IMR-90 (cell line): ENCODE data around the gene SLC25A12. TPM values are rescaled to one million over a fixed set of nuclear protein-coding genes. Genes with fewer than 3 reads are reported as not detected.

Experiments
- ATAC-seq: fragments of 200-7000 bp; cut with Tn5 transposase; 2 replicates; pipeline ENCODE4 v1.9.1; 2020; ENCODE audit warnings: low read depth, mild to moderate bottlenecking, moderate library complexity
- BruUV-seq: library from RNA; stranded (reverse); fragments of 400-500 nt; replicated peaks from 2 replicates; lab custom pipeline; 2021; lab: Mats Ljungman, UMichigan
- CTCF ChIA-PET: fragments of 300-600 bp; formaldehyde crosslinking; extraction: SDS; loops from one replicate; lab custom pipeline; 2021; ENCODE audit warnings: antibody characterized with exemption; lab: Yijun Ruan, JAX
- POLR2A ChIA-PET: fragments of 300-600 bp; sonication (Branson Sonifier 250); formaldehyde crosslinking; loops from one replicate; lab custom pipeline; 2022; ENCODE audit warnings: antibody characterized with exemption; ENCODE audit not compliant: unreplicated experiment; lab: Charles Lee
- DNase-seq: peaks from one replicate; pipeline ENCODE4 v3.0.0; 2013
- H2AFZ ChIP-seq: replicated peaks from 2 replicates; pipeline ENCODE3; 2013; ENCODE audit warnings: low read length, mild to moderate bottlenecking; ENCODE audit not compliant: poor library complexity
- H2AK5ac ChIP-seq: 2 replicates; pipeline ENCODE4 v1.6.1; 2013; ENCODE audit warnings: low read depth, low read length, inconsistent platforms
- H2AK9ac ChIP-seq: replicated peaks from 2 replicates; pipeline ENCODE3; 2013; ENCODE audit warnings: mild to moderate bottlenecking, low read depth, low read length, moderate library complexity; ENCODE audit not compliant: poor library complexity
- H2BK120ac ChIP-seq: 2 replicates; pipeline ENCODE4 v1.6.1; 2013; ENCODE audit warnings: low read depth, low read length, inconsistent platforms
- H2BK15ac ChIP-seq: 3 replicates; pipeline ENCODE4 v1.6.1; 2013; ENCODE audit warnings: low read depth, low read length, inconsistent platforms
- H2BK20ac ChIP-seq: 2 replicates; pipeline ENCODE4 v1.6.1; 2013; ENCODE audit warnings: low read depth, mild to moderate bottlenecking, inconsistent platforms, low read length, moderate library complexity
- H2BK5ac ChIP-seq: 2 replicates; pipeline ENCODE4 v1.6.1; 2013; ENCODE audit warnings: mild to moderate bottlenecking, low read depth, low read length, inconsistent platforms; ENCODE audit not compliant: poor library complexity, severe bottlenecking
- H3K14ac ChIP-seq: replicated peaks from 2 replicates; pipeline ENCODE4 v1.6.1; 2013; ENCODE audit warnings: low read depth, low read length, inconsistent platforms
- H3K18ac ChIP-seq: 2 replicates; pipeline ENCODE4 v1.6.1; 2013; ENCODE audit warnings: low read depth, low read length, control low read depth
- H3K23ac ChIP-seq: 2 replicates; pipeline ENCODE4 v1.6.1; 2013; ENCODE audit warnings: low read depth, low read length, inconsistent platforms
- H3K27ac ChIP-seq: 2 replicates; pipeline ENCODE4 v1.5.1; 2013; ENCODE audit warnings: mild to moderate bottlenecking, control low read depth, low read length; ENCODE audit not compliant: insufficient read depth
- H3K27me3 ChIP-seq: 2 replicates; pipeline ENCODE4 v1.6.1; 2013; ENCODE audit warnings: low read length; ENCODE audit not compliant: control insufficient read depth, insufficient read depth
- H3K36me3 ChIP-seq: 2 replicates; pipeline ENCODE4 v1.6.1; 2013; ENCODE audit warnings: low read length, mixed read lengths; ENCODE audit not compliant: control insufficient read depth, insufficient read depth
- H3K4ac ChIP-seq: 2 replicates; pipeline ENCODE4 v1.6.1; 2013; ENCODE audit warnings: low read depth, low read length, inconsistent platforms
- H3K4me1 ChIP-seq: 2 replicates; pipeline ENCODE4 v1.6.1; 2013; ENCODE audit warnings: low read length, mixed read lengths; ENCODE audit not compliant: control insufficient read depth, insufficient read depth
- H3K4me2 ChIP-seq: 2 replicates; pipeline ENCODE4 v1.6.1; 2013; ENCODE audit warnings: low read depth, mild to moderate bottlenecking, control low read depth, low read length, moderate library complexity
- H3K4me3 ChIP-seq: 2 replicates; pipeline ENCODE4 v1.5.1; 2013; ENCODE audit warnings: low read depth, mild to moderate bottlenecking, control low read depth, low read length, moderate library complexity; ENCODE audit not compliant: insufficient read depth
- H3K56ac ChIP-seq: 2 replicates; pipeline ENCODE4 v1.6.1; 2013; ENCODE audit warnings: low read length, inconsistent platforms; ENCODE audit not compliant: insufficient read depth; ENCODE audit errors: extremely low read depth
- H3K79me1 ChIP-seq, 2 experiments: 2 replicates each; pipeline ENCODE4 v1.6.1; 2013; ENCODE audit warnings: low read length in 2 of 2, inconsistent platforms in 1 of 2, low read depth in 1 of 2
- H3K9ac ChIP-seq: 2 replicates; pipeline ENCODE4 v1.6.1; 2013; ENCODE audit warnings: low read depth, low read length, control low read depth
- H3K9me1 ChIP-seq: 2 replicates; pipeline ENCODE4 v1.6.1; 2013; ENCODE audit warnings: low read length, inconsistent platforms; ENCODE audit not compliant: insufficient read depth
- H3K9me3 ChIP-seq: 2 replicates; pipeline ENCODE4 v1.6.1; 2013; ENCODE audit warnings: low read length; ENCODE audit not compliant: control insufficient read depth, insufficient read depth
- H4K20me1 ChIP-seq: 2 replicates; pipeline ENCODE4 v1.6.1; 2013; ENCODE audit warnings: low read length, inconsistent platforms; ENCODE audit not compliant: insufficient read depth
- H4K5ac ChIP-seq: 2 replicates; pipeline ENCODE4 v1.6.1; 2013; ENCODE audit warnings: mild to moderate bottlenecking, low read depth, low read length, control low read depth
- H4K8ac ChIP-seq, 2 experiments: 2 replicates each; pipeline ENCODE4 v1.6.1; 2013; ENCODE audit warnings: low read depth in 2 of 2, low read length in 2 of 2, control low read depth in 1 of 2, inconsistent platforms in 1 of 2
- H4K91ac ChIP-seq: 2 replicates; pipeline ENCODE4 v1.6.1; 2013; ENCODE audit warnings: low read depth, low read length, inconsistent platforms; ENCODE audit not compliant: insufficient read depth
- BHLHE40 ChIP-seq: fragments of 150-350 bp; IDR thresholded peaks from 2 replicates; pipeline ENCODE4 v1.6.1; 2016; ENCODE audit warnings: mild to moderate bottlenecking, low read depth, low read length
- CHD1 ChIP-seq: IDR thresholded peaks from 2 replicates; pipeline ENCODE4 v1.6.1; 2012; ENCODE audit warnings: low read depth, low read length, improper control_type of control experiment
- CTCF ChIP-seq: conservative IDR thresholded peaks from 2 replicates; pipeline ENCODE4 v1.5.1; 2012; ENCODE audit warnings: mild to moderate bottlenecking, low read depth, low read length, improper control_type of control experiment
- FOS ChIP-seq: fragments of 150-350 bp; IDR thresholded peaks from 2 replicates; pipeline ENCODE4 v1.6.1; 2016; ENCODE audit warnings: low read depth, low read length
- MAZ ChIP-seq: IDR thresholded peaks from 2 replicates; pipeline ENCODE4 v1.6.1; 2012; ENCODE audit warnings: low read depth, mild to moderate bottlenecking, low read length, improper control_type of control experiment, moderate library complexity, borderline replicate concordance
- NFE2L2 ChIP-seq: fragments of 150-350 bp; IDR thresholded peaks from 2 replicates; pipeline ENCODE4 v1.6.1; 2016; ENCODE audit warnings: low read depth, mild to moderate bottlenecking, low read length
- POLR2A ChIP-seq: IDR thresholded peaks from 2 replicates; pipeline ENCODE4 v1.6.1; 2012; ENCODE audit warnings: mild to moderate bottlenecking, low read depth, low read length
- RAD21 ChIP-seq: IDR thresholded peaks from 2 replicates; pipeline ENCODE4 v1.6.1; 2012; ENCODE audit warnings: low read length, improper control_type of control experiment
- RCOR1 ChIP-seq: IDR thresholded peaks from 2 replicates; pipeline ENCODE4 v1.6.1; 2012; ENCODE audit warnings: mild to moderate bottlenecking, low read length, improper control_type of control experiment; ENCODE audit not compliant: insufficient replicate concordance
- RFX5 ChIP-seq: IDR thresholded peaks from 2 replicates; pipeline ENCODE4 v1.8.0; 2012; ENCODE audit warnings: low read depth, mild to moderate bottlenecking, low read length, moderate library complexity
- SMC3 ChIP-seq: fragments of 150-350 bp; IDR thresholded peaks from 2 replicates; pipeline ENCODE4 v1.6.1; 2016; ENCODE audit warnings: low read depth, mild to moderate bottlenecking, antibody characterized with exemption, low read length, moderate library complexity
- USF2 ChIP-seq: fragments of 150-350 bp; IDR thresholded peaks from 2 replicates; pipeline ENCODE4 v1.6.1; 2017; ENCODE audit warnings: mild to moderate bottlenecking, antibody characterized with exemption, low read length, low read depth
- dilution Hi-C: fragments of 300-500 bp; cut with HindIII; formaldehyde crosslinking; loops from one replicate; pipeline ENCODE4 v1.14.3; 2018; ENCODE audit warnings: low sequenced_read_pairs; ENCODE audit not compliant: unreplicated experiment
- in situ Hi-C: fragments of 300-500 bp; cut with MboI; formaldehyde crosslinking; loops from 3 replicates; pipeline ENCODE4 v1.14.3; 2019; ENCODE audit warnings: low sequenced_read_pairs, inconsistent platforms, mixed read lengths
- intact Hi-C: fragments of 100-400 bp; cut with micrococcal nuclease; formaldehyde crosslinking; loops from 2 replicates; pipeline ENCODE4 v1.10.0; 2022
- polyA plus RNA-seq, 3 experiments: library from polyadenylated mRNA; depleted of rRNA; stranded (reverse); fragments of >200 nt; gene quantifications; 2 replicates each; pipeline ENCODE4 v1.2.3, GENCODE V29; 2012; ENCODE audit warnings: low replicate concordance in 1 of 3
- total RNA-seq: library from RNA; depleted of rRNA; stranded (reverse); fragments of >200 nt; gene quantifications from 2 replicates; pipeline ENCODE4 v1.2.3, GENCODE V29; 2012
- TF ChIP-seq, protein P1 (sequence below): fragments of 150-350 bp; IDR thresholded peaks from 2 replicates; pipeline ENCODE4 v1.6.1; 2016; ENCODE audit warnings: low read depth, mild to moderate bottlenecking, low read length, moderate library complexity, borderline replicate concordance

Gene SLC25A12
- total and polyA plus RNA-seq, 2 of the 4 experiments (the other 2 are of a cell fraction): 16.3 to 17.6 TPM

- Histone ChIP-seq H2BK5ac (no peak overlapping the region), H3K4me1 (no peaks in the 10 kb centered on the region), H3K18ac (no peak overlapping the region), H3K9me3 (peaks cover 14% of the 10 kb centered on the region), H2AFZ (no peak overlapping the region), H3K27me3 (no peaks in the 10 kb centered on the region), H2BK120ac (no peak overlapping the region), H4K91ac (no peak overlapping the region), H3K56ac (no peak overlapping the region), H3K4me3 (no peak overlapping the region), H2AK5ac (no peak overlapping the region), H3K79me1 (no peaks in the 10 kb centered on the region), H3K9me1 (no peaks in the 10 kb centered on the region), H3K4me2 (no peak overlapping the region), H2AK9ac (no peak overlapping the region), H4K5ac (no peak overlapping the region), H3K23ac (no peak overlapping the region), H3K27ac (no peak overlapping the region), H4K20me1 (no peaks in the 10 kb centered on the region), H2BK15ac (no peak overlapping the region), H3K36me3 (peaks cover 40% of the 10 kb centered on the region), H3K14ac (no peak overlapping the region), H4K8ac (no peak overlapping the region), H3K9ac (no peak overlapping the region), H2BK20ac (no peak overlapping the region), H3K4ac (no peak overlapping the region)
- in situ Hi-C loops: no loop called here
- CTCF ChIA-PET: no interaction called here
- POLR2A ChIA-PET: no interaction called here
- dilution Hi-C loops: no loop called here
- TF ChIP-seq NFE2L2: no peak
- TF ChIP-seq, protein P1, sequence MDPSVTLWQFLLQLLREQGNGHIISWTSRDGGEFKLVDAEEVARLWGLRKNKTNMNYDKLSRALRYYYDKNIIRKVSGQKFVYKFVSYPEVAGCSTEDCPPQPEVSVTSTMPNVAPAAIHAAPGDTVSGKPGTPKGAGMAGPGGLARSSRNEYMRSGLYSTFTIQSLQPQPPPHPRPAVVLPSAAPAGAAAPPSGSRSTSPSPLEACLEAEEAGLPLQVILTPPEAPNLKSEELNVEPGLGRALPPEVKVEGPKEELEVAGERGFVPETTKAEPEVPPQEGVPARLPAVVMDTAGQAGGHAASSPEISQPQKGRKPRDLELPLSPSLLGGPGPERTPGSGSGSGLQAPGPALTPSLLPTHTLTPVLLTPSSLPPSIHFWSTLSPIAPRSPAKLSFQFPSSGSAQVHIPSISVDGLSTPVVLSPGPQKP: no peak
- TF ChIP-seq RFX5: no peak
- no peak for TF ChIP-seq USF2
- TF ChIP-seq RAD21: no peak
- TF ChIP-seq POLR2A: no peak
- TF ChIP-seq CTCF: no peak
- TF ChIP-seq CHD1: no peak
- TF ChIP-seq SMC3: no peak
- no peak for TF ChIP-seq BHLHE40
- no peak for TF ChIP-seq FOS
- no peak for TF ChIP-seq RCOR1
- TF ChIP-seq MAZ: no peak
- ATAC-seq: no peak
- intact Hi-C loops: no loop called here
- no peak for DNase-seq
- BruUV-seq: no TSS peak
These were observed 61.6 kb downstream of the SLC25A12 start for GRCh38 chr2:171832489-171832888.
